HEK293 (cell line): ENCODE results near the gene CCDC3.

Experiments
- CTCF ChIA-PET: fragments of 350-600 bp; formaldehyde crosslinking; extraction: SDS; loops from one replicate; lab custom pipeline; 2021; ENCODE audit warnings: antibody characterized with exemption; lab: Yijun Ruan, JAX
- POLR2A ChIA-PET: fragments of 300-600 bp; formaldehyde crosslinking; extraction: SDS; loops from one replicate; lab custom pipeline; 2020; ENCODE audit warnings: antibody characterized with exemption, inconsistent platforms; lab: Yijun Ruan, JAX
- H3K27ac ChIP-seq: fragments of 200-500 bp; sonication (Bioruptor generic); 2 replicates; pipeline ENCODE4 v1.5.1; 2014; ENCODE audit warnings: low read depth, low read length, control low read depth, inconsistent platforms; ENCODE audit errors: extremely low read depth
- H3K36me3 ChIP-seq, 2 experiments: fragments of 200-500 bp in 1 of 2; sonication (Bioruptor generic) in 1 of 2; 1 replicate in 1 of 2; 2 replicates in 1 of 2; pipeline ENCODE4 v1.5.1; 2014 to 2017; ENCODE audit warnings: inconsistent platforms in 2 of 2, low read length in 2 of 2; ENCODE audit not compliant: control insufficient read depth in 2 of 2, insufficient read depth in 1 of 2
- H3K4me1 ChIP-seq: fragments of 200-500 bp; sonication (Bioruptor generic); 2 replicates; pipeline ENCODE4 v1.5.1; 2014; ENCODE audit warnings: mild to moderate bottlenecking, low read length, inconsistent platforms; ENCODE audit not compliant: control insufficient read depth, insufficient read depth
- H3K4me3 ChIP-seq: 2 replicates; pipeline ENCODE4 v1.5.1; 2011; ENCODE audit warnings: low read depth, mild to moderate bottlenecking, control low read depth, low read length, moderate library complexity
- H3K9me3 ChIP-seq: fragments of 200-500 bp; sonication (Bioruptor generic); 2 replicates; pipeline ENCODE4 v1.5.1; 2014; ENCODE audit warnings: low read depth, low read length, inconsistent platforms; ENCODE audit not compliant: control insufficient read depth, insufficient read depth
- GFI1B ChIP-seq: fragments of 450-650 bp; formaldehyde crosslinking; IDR thresholded peaks from 2 replicates; pipeline ENCODE4 v1.5.1; 2016; ENCODE audit warnings: missing biosample characterization, missing genetic modification characterization
- KLF16 ChIP-seq: fragments of 450-650 bp; formaldehyde crosslinking; IDR thresholded peaks from 2 replicates; pipeline ENCODE4 v1.5.1; 2017; ENCODE audit warnings: missing biosample characterization, missing genetic modification characterization
- SP2 ChIP-seq: fragments of 450-650 bp; formaldehyde crosslinking; IDR thresholded peaks from 2 replicates; pipeline ENCODE4 v1.5.1; 2016; ENCODE audit warnings: missing biosample characterization, missing genetic modification characterization
- TSHZ1 ChIP-seq: fragments of 450-650 bp; formaldehyde crosslinking; IDR thresholded peaks from 2 replicates; pipeline ENCODE4 v1.5.1; 2016; ENCODE audit warnings: missing biosample characterization, missing genetic modification characterization, borderline replicate concordance
- ZBTB20 ChIP-seq: fragments of 450-650 bp; formaldehyde crosslinking; IDR thresholded peaks from 2 replicates; pipeline ENCODE4 v1.5.1; 2016; ENCODE audit warnings: missing biosample characterization, missing genetic modification characterization
- ZFHX2 ChIP-seq: fragments of 450-650 bp; formaldehyde crosslinking; conservative IDR thresholded peaks from 2 replicates; pipeline ENCODE4 v1.5.1; 2016; ENCODE audit warnings: missing biosample characterization, missing genetic modification characterization
- ZFP3 ChIP-seq: fragments of 450-650 bp; formaldehyde crosslinking; IDR thresholded peaks from 2 replicates; pipeline ENCODE4 v1.5.1; 2016; ENCODE audit warnings: low read depth, missing biosample characterization, missing genetic modification characterization
- ZNF146 ChIP-seq: fragments of 450-650 bp; formaldehyde crosslinking; IDR thresholded peaks from 2 replicates; pipeline ENCODE4 v1.5.1; 2016; ENCODE audit warnings: missing biosample characterization, missing genetic modification characterization
- ZNF155 ChIP-seq: fragments of 450-650 bp; formaldehyde crosslinking; IDR thresholded peaks from 2 replicates; pipeline ENCODE4 v1.5.1; 2016; ENCODE audit warnings: missing biosample characterization, missing genetic modification characterization
- ZNF157 ChIP-seq: fragments of 450-650 bp; formaldehyde crosslinking; IDR thresholded peaks from 2 replicates; pipeline ENCODE4 v1.5.1; 2016; ENCODE audit warnings: missing biosample characterization, missing genetic modification characterization
- ZNF311 ChIP-seq: fragments of 450-650 bp; formaldehyde crosslinking; IDR thresholded peaks from 2 replicates; pipeline ENCODE4 v1.5.1; 2017; ENCODE audit warnings: missing biosample characterization, missing genetic modification characterization, borderline replicate concordance
- ZNF701 ChIP-seq: fragments of 450-650 bp; formaldehyde crosslinking; IDR thresholded peaks from 2 replicates; pipeline ENCODE4 v1.5.1; 2016; ENCODE audit warnings: missing biosample characterization, missing genetic modification characterization
- ZNF776 ChIP-seq: fragments of 450-650 bp; formaldehyde crosslinking; IDR thresholded peaks from 2 replicates; pipeline ENCODE4 v1.5.0; 2017; ENCODE audit warnings: missing biosample characterization, missing genetic modification characterization, borderline replicate concordance
- ZSCAN4 ChIP-seq: fragments of 450-650 bp; formaldehyde crosslinking; IDR thresholded peaks from 2 replicates; pipeline ENCODE4 v1.5.1; 2017; ENCODE audit warnings: missing biosample characterization, missing genetic modification characterization
- TF ChIP-seq, protein P1 (sequence below): fragments of 450-650 bp; formaldehyde crosslinking; IDR thresholded peaks from 2 replicates; pipeline ENCODE4 v1.5.1; 2016; ENCODE audit warnings: missing biosample characterization, missing genetic modification characterization

Gene CCDC3

GRCh38 chr10:12911795-12912194 is 89.7 kb downstream of the CCDC3 start:
- Histone ChIP-seq H3K4me1 (no peaks in the 10 kb centered on the region), H3K36me3 (no peaks in the 10 kb centered on the region), H3K9me3 (no peaks in the 10 kb centered on the region), H3K27ac (no peak overlapping the region), H3K4me3 (no peak overlapping the region)
- ChIA-PET CTCF (interaction anchor here (1.0 kb wide), 1 partner anchor 9 kb away, joined by 7 read pairs; no protein-coding TSS in a partner anchor), POLR2A (no interaction called here)
- no peak for TF ChIP-seq TSHZ1 (tag by site-specific recombination)
- TF ChIP-seq, protein P1, sequence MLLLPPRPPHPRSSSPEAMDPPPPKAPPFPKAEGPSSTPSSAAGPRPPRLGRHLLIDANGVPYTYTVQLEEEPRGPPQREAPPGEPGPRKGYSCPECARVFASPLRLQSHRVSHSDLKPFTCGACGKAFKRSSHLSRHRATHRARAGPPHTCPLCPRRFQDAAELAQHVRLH, result 0 out of 2 replicates have a peak, but pooled peaks have one; percentile 11
- TF ChIP-seq ZNF146 (tag by site-specific recombination), result peak; percentile 93

DNA sequence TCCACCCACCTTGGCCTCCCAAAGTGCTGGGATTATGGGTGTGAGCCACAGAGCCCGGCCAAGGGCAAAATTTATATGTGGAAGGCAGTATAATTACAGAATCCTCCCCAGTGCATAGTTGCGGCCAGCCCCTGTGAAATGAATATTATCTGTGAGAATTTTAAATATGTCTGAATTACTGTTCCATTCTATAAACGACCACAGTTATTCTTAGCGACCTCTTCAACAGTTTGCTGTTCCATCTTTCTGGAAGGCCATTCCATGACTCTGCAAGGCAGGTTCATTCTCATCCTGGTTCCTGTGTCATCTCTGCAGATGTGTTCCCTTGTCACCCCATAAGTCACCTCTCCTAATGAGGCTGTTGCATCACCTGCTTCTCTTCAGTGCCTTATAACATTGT is 90.7 kb downstream of the CCDC3 start:
- TF ChIP-seq ZFHX2 (no peak), KLF16 (tag by site-specific recombination) (no peak), ZSCAN4 (no peak), TSHZ1 (tag by site-specific recombination) (no peak), ZFP3 (no peak), ZNF311 (tag by site-specific recombination) (no peak), GFI1B (tag by site-specific recombination) (no peak), ZNF157 (tag by site-specific recombination) (no peak), ZNF701 (no peak), ZNF155 (no peak), ZNF776 (no peak), ZBTB20 (tag by site-specific recombination) (no peak), SP2 (tag by site-specific recombination) (no peak)
- CTCF ChIA-PET, result interaction anchor here (0.7 kb wide), 1 partner anchor 165 kb away, joined by 3 read pairs; no protein-coding TSS in a partner anchor

More for the DNA sequence above, 90.7 kb downstream of the CCDC3 start:
- no peaks in the 10 kb centered on the region for H3K36me3 ChIP-seq
- H3K9me3 ChIP-seq, result no peaks in the 10 kb centered on the region
- no peak overlapping the region for H3K4me3 ChIP-seq
- no peak overlapping the region for H3K27ac ChIP-seq
- no peaks in the 10 kb centered on the region for H3K4me1 ChIP-seq
- POLR2A ChIA-PET, result no interaction called here
